ENCODE results near the gene PTPRC. TPM values are rescaled to one million over a fixed set of nuclear protein-coding genes. Genes with fewer than 3 reads are reported as not detected.

The PTPRC gene
- total RNA-seq, 1 donor from 2014 or later = 62.8 TPM

DNA sequence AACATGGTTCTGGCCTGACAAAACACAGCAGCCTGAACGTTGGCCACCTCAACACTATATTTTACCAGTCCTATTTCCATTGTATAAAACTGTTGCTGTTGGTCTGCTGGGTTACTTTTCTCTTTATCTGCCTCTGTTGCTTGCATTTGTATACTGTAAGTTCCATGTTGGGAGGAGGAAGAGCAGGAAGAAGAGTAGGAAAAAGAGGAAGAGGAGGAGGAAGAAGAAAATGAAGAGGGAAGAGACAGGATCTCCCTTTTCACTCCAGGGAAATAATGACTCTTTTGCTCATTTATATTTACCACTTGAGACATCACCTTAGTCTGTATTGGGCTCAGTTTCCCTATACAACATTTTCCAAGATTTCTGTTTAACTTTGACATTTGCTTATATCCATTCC is 134.2 kb downstream of the PTPRC start:
- DNase-seq (ENCODE audit: low spot score) = no peak
- intact Hi-C loops (cut with DNase I) = no loop called here
- no peak for ATAC-seq

DNA sequence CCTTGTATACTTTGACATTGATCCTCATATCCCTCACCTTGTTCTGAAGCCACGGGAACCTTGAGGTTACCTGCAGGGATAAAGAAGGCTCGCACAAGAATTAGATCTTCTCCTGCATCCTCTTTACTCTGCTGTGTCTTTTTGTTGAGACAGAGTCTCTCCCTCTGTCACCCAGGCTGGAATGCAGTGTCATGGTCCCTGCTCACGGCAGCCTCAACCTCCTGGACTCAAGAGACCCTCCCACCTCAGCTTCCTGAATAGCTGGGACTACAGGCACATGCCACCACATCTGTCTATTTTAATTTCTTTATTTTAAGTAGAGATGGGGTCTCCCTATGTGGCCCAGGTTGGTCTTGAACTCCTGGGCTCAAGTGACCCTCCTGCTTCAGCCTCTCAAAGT is 134.7 kb downstream of the PTPRC start:
- intact Hi-C loops (cut with DNase I) = no loop called here
- no peak for DNase-seq (ENCODE audit: low spot score)
- ATAC-seq = no peak

DNA sequence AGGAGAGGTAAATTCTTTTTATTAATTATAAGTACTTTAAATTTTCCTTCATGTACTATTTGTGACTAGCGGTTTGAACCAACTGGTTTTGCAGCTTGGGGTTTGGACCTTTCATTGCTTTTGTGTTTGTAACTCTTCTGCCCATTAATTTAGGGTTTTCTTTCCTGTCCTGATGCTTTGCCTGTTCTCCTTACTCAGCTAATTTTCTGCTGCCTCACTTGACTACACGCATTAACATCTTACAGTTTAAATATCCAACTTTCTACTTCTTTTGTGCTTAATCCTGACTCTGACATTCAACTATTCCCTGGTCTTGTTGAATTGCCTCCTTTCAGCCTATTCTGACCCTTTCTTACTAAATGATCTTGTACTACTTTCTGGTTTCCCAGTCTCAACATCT is 135.6 kb downstream of the PTPRC start:
- DNase-seq (ENCODE audit: low spot score) (no peak), ATAC-seq (no peak)
- intact Hi-C loops (cut with DNase I) = no loop called here

DNA sequence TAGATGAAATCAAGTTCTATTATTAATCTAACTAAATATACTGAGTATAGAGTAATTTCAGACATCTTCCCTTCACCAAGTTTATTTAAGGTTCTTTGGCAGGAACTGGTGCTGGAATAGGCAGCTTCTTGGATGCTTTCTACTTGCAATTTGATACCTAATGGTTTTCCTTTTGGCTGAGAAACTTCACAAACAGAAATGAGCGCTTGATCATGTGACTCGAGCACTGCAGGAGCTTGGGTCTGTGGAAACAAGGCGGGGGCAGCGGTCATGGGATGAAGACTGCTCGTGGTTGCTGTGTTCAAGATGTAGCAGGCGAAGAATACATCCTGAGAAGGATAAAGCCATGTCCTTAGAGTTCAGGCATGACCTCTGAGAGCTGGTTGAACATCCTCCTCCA is 136.8 kb downstream of the PTPRC start:
- DNase-seq (ENCODE audit: low spot score) = no peak
- intact Hi-C loops (cut with DNase I) = no loop called here
- no peak for ATAC-seq

DNA sequence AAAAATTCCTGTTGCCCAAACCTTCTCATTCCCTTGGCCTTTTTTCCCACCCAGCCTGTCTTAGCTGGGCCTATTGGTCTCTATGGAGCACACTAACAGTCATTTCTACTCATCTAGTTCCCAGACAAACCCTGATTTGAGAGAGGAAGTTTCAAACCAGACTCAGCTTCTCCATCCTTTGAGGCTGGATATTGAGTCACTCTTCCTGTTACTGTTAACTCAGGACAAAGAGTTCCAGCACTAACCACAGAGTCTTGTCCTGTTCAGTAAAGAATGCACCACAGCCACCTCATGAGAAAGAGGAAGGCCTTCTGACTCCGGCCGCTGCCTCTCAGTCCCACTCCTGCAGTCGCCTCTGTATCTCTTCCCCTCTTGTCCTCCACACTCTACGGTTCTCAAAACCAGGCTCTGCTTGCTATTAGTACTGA is 137.8 kb downstream of the PTPRC start:
- ATAC-seq (peak; percentile 92), DNase-seq (ENCODE audit: low spot score) (no peak)
- intact Hi-C loops (cut with DNase I) = no loop called here

DNA sequence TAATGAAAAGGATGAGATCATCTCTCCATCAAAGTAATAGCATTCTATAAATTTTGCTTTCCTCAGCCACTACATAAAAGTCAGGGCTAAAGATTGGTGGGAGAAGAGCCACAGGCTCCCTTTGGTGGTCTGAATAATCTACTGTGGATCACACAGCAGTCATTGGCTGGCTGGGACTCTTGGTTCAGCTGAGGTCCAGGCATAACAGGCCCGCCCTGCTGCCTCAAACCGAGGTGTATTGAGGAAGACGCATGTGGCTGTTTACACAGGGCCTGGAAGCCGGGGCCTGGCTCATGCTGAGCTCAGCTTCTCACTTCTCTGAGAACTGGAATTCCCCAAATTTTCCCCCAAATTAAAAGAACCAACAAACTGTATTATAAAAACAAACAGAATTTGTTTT is 139.2 kb downstream of the PTPRC start:
- ATAC-seq = peak; percentile 51
- DNase-seq (ENCODE audit: low spot score) = no peak
- intact Hi-C loops (cut with DNase I) = no loop called here

DNA sequence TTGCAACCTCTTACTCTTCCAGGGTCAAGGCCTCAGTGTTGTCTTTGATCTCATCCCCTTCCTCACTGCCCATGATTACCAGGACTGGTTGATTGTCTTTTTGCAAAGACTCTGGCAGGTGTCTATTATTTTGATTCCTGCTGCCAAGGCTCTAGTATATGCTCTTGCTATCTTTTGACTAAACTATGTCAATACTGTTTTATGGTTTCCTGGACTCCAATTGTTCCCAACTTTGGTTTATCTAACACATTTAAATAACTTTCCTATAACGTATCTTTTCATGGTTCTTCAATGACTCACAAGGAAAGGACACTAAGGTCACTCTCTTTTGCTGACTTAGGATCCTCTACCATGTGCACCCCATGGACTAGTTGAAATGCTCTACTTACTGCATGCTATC is 141.5 kb downstream of the PTPRC start:
- no peak for ATAC-seq
- DNase-seq (ENCODE audit: low spot score) = no peak
- intact Hi-C loops (cut with DNase I) = no loop called here

DNA sequence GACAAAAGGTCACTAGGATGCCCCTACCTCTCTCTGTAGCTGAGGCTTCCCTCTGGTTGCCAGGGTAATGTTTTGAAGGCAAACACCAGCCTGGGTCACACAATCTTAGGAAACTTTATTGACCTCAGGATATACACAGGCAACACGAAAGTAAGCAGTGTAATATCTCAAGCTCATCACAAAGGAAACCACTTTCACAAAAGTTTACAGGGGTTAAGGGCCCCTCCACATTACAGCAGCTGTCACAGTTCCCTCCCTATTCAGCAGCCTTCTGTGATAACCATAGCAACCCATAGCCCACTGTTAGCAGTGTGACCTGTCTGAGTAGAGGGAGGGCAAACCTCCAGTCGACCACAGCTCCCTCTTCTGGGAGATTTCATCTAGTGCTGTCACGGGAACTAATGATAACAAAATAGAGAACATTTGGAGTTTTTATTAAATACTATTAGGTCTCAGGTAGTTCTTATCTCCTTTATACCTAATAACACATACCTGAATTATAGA is 149.8 kb downstream of the PTPRC start:
- intact Hi-C loops (cut with DNase I) = no loop called here
- ATAC-seq = peak; percentile 56
- no peak for DNase-seq (ENCODE audit: low spot score)

DNA sequence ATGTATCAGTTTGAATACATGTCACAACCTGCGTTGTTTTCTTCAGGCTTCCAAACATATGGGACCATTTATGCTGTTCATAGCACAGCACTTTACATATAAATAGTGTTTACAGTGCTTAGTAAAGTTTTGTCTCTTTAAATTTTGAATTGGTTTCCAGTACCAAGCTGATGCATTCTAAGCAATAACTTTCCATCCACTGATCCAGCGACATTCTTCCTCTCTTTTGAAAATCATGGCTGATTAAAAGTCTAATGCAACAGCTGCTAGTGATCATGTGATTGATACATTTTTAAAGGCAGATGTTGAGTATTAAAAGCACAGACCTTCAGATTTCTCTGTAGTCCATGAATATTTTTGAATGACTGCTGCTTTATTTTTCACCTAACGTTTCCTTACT is 154.9 kb downstream of the PTPRC start:
- no peak for DNase-seq (ENCODE audit: low spot score)
- intact Hi-C loops (cut with DNase I) = no loop called here

DNA sequence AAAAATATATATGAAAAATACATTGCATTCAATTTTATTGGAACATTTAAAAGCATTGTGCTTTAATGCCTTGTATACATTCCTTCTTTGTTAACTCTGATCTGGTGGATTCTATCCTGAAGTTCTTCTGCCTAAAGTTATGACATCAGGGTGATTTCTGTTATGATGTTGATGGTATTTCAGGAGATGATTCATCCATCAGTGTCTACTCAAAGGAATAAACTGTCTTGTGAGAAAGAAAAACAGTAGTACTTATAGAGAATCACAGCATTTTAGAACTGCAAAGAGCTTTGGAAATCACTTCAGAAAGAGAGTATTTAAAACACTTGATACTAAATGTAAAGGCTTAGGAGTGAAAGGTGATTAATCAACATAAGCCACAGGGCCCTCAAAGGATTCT is 155.7 kb downstream of the PTPRC start:
- intact Hi-C loops (cut with DNase I) = no loop called here
- DNase-seq (ENCODE audit: low spot score) (no peak), ATAC-seq (no peak)

More for the DNA sequence above, 154.9 kb downstream of the PTPRC start:
- no peak for ATAC-seq

DNA sequence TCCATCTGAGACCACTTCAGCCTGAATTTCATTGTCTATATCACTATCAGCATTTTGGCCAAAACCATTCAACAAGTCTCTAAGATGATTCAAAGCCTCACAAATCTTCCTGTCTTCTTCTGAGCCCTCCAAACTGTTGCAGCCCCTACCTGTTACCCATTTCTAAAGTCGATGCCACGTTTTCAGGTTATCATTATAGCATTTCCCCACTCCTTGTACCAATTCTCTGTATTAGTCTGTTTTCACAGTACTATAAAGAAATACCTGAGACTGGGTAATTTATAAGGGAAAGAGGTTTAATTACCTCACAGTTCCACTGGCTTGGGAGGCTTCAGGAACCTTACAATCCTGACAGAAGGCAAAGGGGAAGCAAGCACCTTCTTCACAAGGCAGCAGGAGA is 158.8 kb downstream of the PTPRC start:
- intact Hi-C loops (cut with DNase I) = no loop called here
- ATAC-seq (no peak), DNase-seq (ENCODE audit: low spot score) (no peak)

DNA sequence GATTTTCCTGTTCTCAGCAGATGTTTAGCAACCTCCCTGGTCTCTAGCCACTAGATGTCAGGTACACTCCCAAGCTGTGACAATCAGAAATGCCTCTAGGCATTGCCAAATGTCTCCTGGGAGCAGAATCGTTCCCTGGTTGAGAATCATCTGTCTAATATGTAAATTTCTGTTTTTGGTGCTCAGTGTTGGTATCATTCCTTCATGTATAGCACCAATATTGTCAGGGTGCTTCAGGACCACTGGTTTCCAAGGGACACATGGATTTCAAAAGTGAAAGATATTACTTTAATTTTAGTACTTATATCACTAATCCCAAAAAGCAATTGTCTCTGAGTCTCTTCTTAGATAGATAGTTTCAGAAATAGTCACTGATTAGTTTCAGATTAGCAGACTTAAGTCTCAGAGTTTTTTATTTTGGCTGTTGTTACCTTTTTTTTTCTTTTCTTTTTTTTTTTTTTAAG is 160.1 kb downstream of the PTPRC start:
- ATAC-seq (no peak), DNase-seq (ENCODE audit: low spot score) (no peak)
- intact Hi-C loops (cut with DNase I) = no loop called here

DNA sequence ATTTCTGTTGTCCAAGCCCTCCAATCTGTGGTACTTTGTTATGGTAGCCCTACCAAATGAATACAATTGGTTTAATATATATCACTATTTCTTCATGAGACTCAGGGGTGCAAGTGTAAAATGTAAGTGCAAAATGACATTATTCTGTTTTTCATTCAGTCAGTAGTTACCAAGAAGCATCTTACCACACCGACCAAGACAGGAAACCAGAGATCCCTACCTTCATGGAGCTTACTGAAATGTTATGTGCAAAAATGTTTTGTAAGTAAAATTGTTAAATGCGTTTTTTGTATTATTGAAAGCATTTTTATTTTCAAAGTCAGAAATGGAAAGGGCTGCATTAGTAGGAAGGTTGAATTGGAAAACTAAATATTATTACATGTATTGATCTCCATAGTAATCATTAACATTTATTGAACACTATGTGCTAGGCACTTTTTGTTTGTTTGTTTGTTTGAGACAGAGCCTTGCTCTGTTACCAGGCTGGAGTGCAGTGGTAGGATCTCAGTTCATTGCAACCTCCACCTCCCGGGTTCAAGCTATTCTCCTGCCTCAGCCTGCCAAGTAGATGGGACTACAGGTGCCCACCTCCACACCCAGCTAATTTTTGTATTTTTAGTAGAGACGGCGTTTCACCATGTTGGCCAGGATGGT is 166.8 kb downstream of the PTPRC start:
- ATAC-seq = no peak
- no peak for DNase-seq (ENCODE audit: low spot score)
- intact Hi-C loops (cut with DNase I) = no loop called here

DNA sequence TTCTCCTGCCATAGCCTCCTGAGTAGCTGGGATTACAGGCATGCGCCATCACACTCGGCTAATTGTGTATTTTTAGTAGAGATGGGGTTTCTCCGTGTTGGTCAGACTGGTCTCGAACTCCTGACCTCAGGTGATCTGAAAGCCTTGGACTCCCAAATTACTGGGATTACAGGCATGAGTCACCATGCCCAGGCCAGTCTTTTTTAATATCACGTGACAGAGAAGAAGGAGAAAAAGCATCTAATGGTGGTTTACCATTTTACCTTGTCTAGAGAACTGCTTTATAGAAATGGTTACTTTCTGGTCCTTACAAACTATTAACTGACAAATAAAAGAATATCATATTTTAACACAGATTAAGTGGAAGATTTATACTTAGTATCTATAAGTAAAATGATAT is 168.0 kb downstream of the PTPRC start:
- ATAC-seq (no peak), DNase-seq (ENCODE audit: low spot score) (no peak)
- intact Hi-C loops (cut with DNase I) = no loop called here

Other genes with a start within 250 kb of the PTPRC start
- gene ATP6V1G3, start 98.4 kb upstream of the PTPRC start, total RNA-seq = not detected

Data from sciatic nerve (tissue), 2 donors.